H9 (cell line): ENCODE results near the gene MAT2A. TPM values are rescaled to one million over a fixed set of nuclear protein-coding genes. Genes with fewer than 3 reads are reported as not detected.

Experiments used
- DNase-seq: peaks from one replicate; pipeline ENCODE4 v3.0.0-alpha.2; 2017
- H2AFZ ChIP-seq: one replicate; pipeline ENCODE4 v1.6.1; 2013; ENCODE audit warnings: mild to moderate bottlenecking, low read length, control low read depth, moderate library complexity
- H2AK5ac ChIP-seq: 2 replicates; pipeline ENCODE4 v1.6.1; 2013; ENCODE audit warnings: low read length, control low read depth, mixed read lengths; ENCODE audit not compliant: insufficient read length
- H2BK120ac ChIP-seq: one replicate; pipeline ENCODE4 v1.6.1; 2013; ENCODE audit warnings: low read depth, mild to moderate bottlenecking, low read length, control low read depth, inconsistent platforms; ENCODE audit not compliant: poor library complexity, severe bottlenecking
- H2BK12ac ChIP-seq: 2 replicates; pipeline ENCODE4 v1.6.1; 2013; ENCODE audit warnings: low read length, control low read depth, mixed read lengths, low read depth; ENCODE audit not compliant: insufficient read length
- H2BK15ac ChIP-seq: 2 replicates; pipeline ENCODE4 v1.6.1; 2013; ENCODE audit warnings: low read depth, low read length, control low read depth
- H2BK20ac ChIP-seq: one replicate; pipeline ENCODE4 v1.6.1; 2013; ENCODE audit warnings: low read depth, mild to moderate bottlenecking, low read length, control low read depth, inconsistent platforms; ENCODE audit not compliant: poor library complexity, severe bottlenecking
- H2BK5ac ChIP-seq: 2 replicates; pipeline ENCODE4 v1.6.1; 2013; ENCODE audit warnings: low read length, control low read depth, mixed read lengths; ENCODE audit not compliant: insufficient read length
- H3K14ac ChIP-seq: 2 replicates; pipeline ENCODE4 v1.6.1; 2013; ENCODE audit warnings: low read length, control low read depth; ENCODE audit not compliant: insufficient read depth
- H3K18ac ChIP-seq: 2 replicates; pipeline ENCODE4 v1.6.1; 2013; ENCODE audit warnings: low read depth, mild to moderate bottlenecking, mixed read lengths, low read length, control low read depth; ENCODE audit not compliant: insufficient read length
- H3K23ac ChIP-seq: 2 replicates; pipeline ENCODE4 v1.6.1; 2013; ENCODE audit warnings: low read length, control low read depth, mixed read lengths, low read depth; ENCODE audit not compliant: insufficient read length
- H3K23me2 ChIP-seq: 2 replicates; pipeline ENCODE4 v1.6.1; 2013; ENCODE audit warnings: low read depth, mild to moderate bottlenecking, mixed read lengths, low read length, control low read depth; ENCODE audit not compliant: insufficient read length, poor library complexity, severe bottlenecking
- H3K27ac ChIP-seq: 2 replicates; pipeline ENCODE4 v1.5.1; 2013; ENCODE audit warnings: low read length, control low read depth, mixed read lengths, low read depth; ENCODE audit not compliant: insufficient read length
- H3K27me3 ChIP-seq: 2 replicates; pipeline ENCODE4 v1.6.1; 2013; ENCODE audit warnings: low read length, control low read depth, inconsistent platforms; ENCODE audit not compliant: insufficient read depth
- H3K4ac ChIP-seq: 2 replicates; pipeline ENCODE4 v1.6.1; 2013; ENCODE audit warnings: low read depth, mild to moderate bottlenecking, control low read depth, inconsistent platforms, low read length, moderate library complexity
- H3K4me1 ChIP-seq: 2 replicates; pipeline ENCODE4 v1.6.1; 2013; ENCODE audit warnings: low read length, control low read depth, inconsistent platforms; ENCODE audit not compliant: insufficient read depth
- H3K4me2 ChIP-seq: 2 replicates; pipeline ENCODE4 v1.6.1; 2013; ENCODE audit warnings: low read length, control low read depth, mixed read lengths; ENCODE audit not compliant: insufficient read length, insufficient read depth
- H3K56ac ChIP-seq: 2 replicates; pipeline ENCODE4 v1.6.1; 2013; ENCODE audit warnings: low read depth, mild to moderate bottlenecking, mixed read lengths, low read length, control low read depth; ENCODE audit not compliant: insufficient read length
- H3K79me1 ChIP-seq: 2 replicates; pipeline ENCODE4 v1.6.1; 2013; ENCODE audit warnings: low read depth, mild to moderate bottlenecking, moderate library complexity, low read length, control low read depth, inconsistent platforms; ENCODE audit not compliant: insufficient read depth, poor library complexity, severe bottlenecking
- H3K79me2 ChIP-seq: 2 replicates; pipeline ENCODE4 v1.6.1; 2013; ENCODE audit warnings: low read length, control low read depth, inconsistent platforms; ENCODE audit not compliant: insufficient read depth
- H3K9ac ChIP-seq: 2 replicates; pipeline ENCODE4 v1.6.1; 2013; ENCODE audit warnings: low read length, control low read depth, mixed read lengths; ENCODE audit not compliant: insufficient read length; ENCODE audit errors: extremely low read depth
- H3K9me3 ChIP-seq: one replicate; pipeline ENCODE4 v1.6.1; 2013; ENCODE audit warnings: low read depth, low read length, inconsistent platforms; ENCODE audit not compliant: control insufficient read depth
- H3T11ph ChIP-seq: one replicate; pipeline ENCODE4 v1.6.1; 2013; ENCODE audit warnings: mild to moderate bottlenecking, low read length, control low read depth, inconsistent platforms
- H4K20me1 ChIP-seq: one replicate; pipeline ENCODE4 v1.6.1; 2013; ENCODE audit not compliant: control insufficient read depth, insufficient read length, insufficient read depth
- H4K5ac ChIP-seq: 2 replicates; pipeline ENCODE4 v1.6.1; 2013; ENCODE audit warnings: low read depth, mild to moderate bottlenecking, mixed read lengths, low read length, control low read depth; ENCODE audit not compliant: insufficient read length
- H4K8ac ChIP-seq: replicated peaks from 2 replicates; pipeline ENCODE4 v1.6.1; 2013; ENCODE audit warnings: low read length, control low read depth, mixed read lengths, low read depth; ENCODE audit not compliant: insufficient read length
- H4K91ac ChIP-seq: 2 replicates; pipeline ENCODE4 v1.6.1; 2013; ENCODE audit warnings: low read depth, mild to moderate bottlenecking, moderate library complexity, mixed read lengths, low read length, control low read depth; ENCODE audit not compliant: insufficient read length
- H3K27ac Mint-ChIP-seq, 3 experiments: 2 replicates in 2 of 3; 3 replicates in 1 of 3; pipeline ENCODE4 v1.8.0; 2020 to 2021; ENCODE audit warnings: mixed read lengths in 3 of 3, mild to moderate bottlenecking in 1 of 3, moderate library complexity in 1 of 3
- H3K27me3 Mint-ChIP-seq: 2 replicates; pipeline ENCODE4 v1.8.0; 2021; ENCODE audit warnings: low read depth, mild to moderate bottlenecking, moderate library complexity, mixed read lengths
- H3K36me3 Mint-ChIP-seq, 3 experiments: 2 replicates in 2 of 3; 3 replicates in 1 of 3; pipeline ENCODE4 v1.8.0; 2020 to 2021; ENCODE audit warnings: low read depth in 3 of 3, mixed read lengths in 3 of 3; ENCODE audit not compliant: insufficient read depth in 1 of 3
- H3K4me1 Mint-ChIP-seq, 2 experiments: 2 replicates each; pipeline ENCODE4 v1.8.0; 2020; ENCODE audit warnings: mixed read lengths in 2 of 2
- H3K4me3 Mint-ChIP-seq, 2 experiments: 2 replicates in 1 of 2; 3 replicates in 1 of 2; pipeline ENCODE4 v1.8.0; 2020 to 2021; ENCODE audit warnings: mild to moderate bottlenecking in 2 of 2, mixed read lengths in 2 of 2, moderate library complexity in 1 of 2
- H3K9me3 Mint-ChIP-seq, 2 experiments: 2 replicates in 1 of 2; 3 replicates in 1 of 2; pipeline ENCODE4 v1.8.0; 2020; ENCODE audit warnings: mild to moderate bottlenecking in 2 of 2, mixed read lengths in 2 of 2, moderate library complexity in 1 of 2
- CTCF ChIP-seq: fragments of 200-600 bp; sonication (generic); conservative IDR thresholded peaks from 3 replicates; pipeline ENCODE4 v1.8.0; 2021; ENCODE audit warnings: antibody characterized with exemption, mild to moderate bottlenecking
- WGBS: extraction: QIAGEN DNeasy Blood & Tissue Kit; methylation state at CpG from one replicate; pipeline ENCODE4 v1.1.7; 2013; ENCODE audit warnings: missing lambda C conversion rate, low lambda C conversion rate, mixed read lengths; ENCODE audit not compliant: insufficient read length; ENCODE audit errors: extremely low coverage; 5-methylcytosine and 5-hydroxymethylcytosine counted together
- total RNA-seq: library from RNA; stranded (reverse); gene quantifications from 2 replicates; pipeline ENCODE4 v1.2.1, GENCODE V29; 2021

MAT2A gene
- total RNA-seq, 1 experiment from 2014 or later, result 459 TPM

- no peak for TF ChIP-seq CTCF
- Histone ChIP-seq H2BK12ac (no peak overlapping the region), H2BK15ac (no peak overlapping the region), H3K79me2 (no peaks in the 10 kb centered on the region), H3K23me2 (peaks cover 7% of the 10 kb centered on the region), H3K9me3 (no peaks in the 10 kb centered on the region), H3K79me1 (no peaks in the 10 kb centered on the region), H3K27ac (no peak overlapping the region), H3K27me3 (peaks cover 5% of the 10 kb centered on the region; the same call in 1 of the 2 replicates), H3K9ac (no peak overlapping the region), H3K4ac (no peak overlapping the region), H2AFZ (no peak overlapping the region), H2AK5ac (no peak overlapping the region), H3T11ph (no peak overlapping the region), H4K20me1 (no peaks in the 10 kb centered on the region), H2BK20ac (no peak overlapping the region), H4K5ac (no peak overlapping the region), H3K56ac (no peak overlapping the region), H2BK120ac (no peak overlapping the region), H3K4me2 (no peak overlapping the region), H3K4me1 (no peaks in the 10 kb centered on the region; the same call in 1 of the 2 replicates), H3K14ac (no peak overlapping the region), H3K18ac (no peak overlapping the region), H4K8ac (no peak overlapping the region), H2BK5ac (no peak overlapping the region), H4K91ac (no peak overlapping the region), H3K23ac (no peak overlapping the region)
- H3K4me1 Mint-ChIP-seq, result peaks cover 0 to 2% of the 10 kb centered on the region in 2 experiments; a peak in 1 of 4 replicates
- no peaks in the 10 kb centered on the region; a peak in 2 of 7 replicates for H3K36me3 Mint-ChIP-seq
- H3K27ac Mint-ChIP-seq, result no peak overlapping the region
- no CpG with 5 or more reads among the region's 4 CpGs for WGBS
- H3K9me3 Mint-ChIP-seq, result no peaks in the 10 kb centered on the region; a peak in 1 of 5 replicates
- no peak overlapping the region for H3K4me3 Mint-ChIP-seq
- H3K27me3 Mint-ChIP-seq, result peaks cover 36% of the 10 kb centered on the region
- DNase-seq, result no peak
These were observed 49.3 kb downstream of the MAT2A start for GRCh38 chr2:85588236-85588635.
